OCI-LY7 (cell line): ENCODE data around the gene MLN. TPM values are rescaled to one million over a fixed set of nuclear protein-coding genes. Genes with fewer than 3 reads are reported as not detected.

Experiments
- BruUV-seq: library from RNA; stranded (reverse); fragments of 400-500 nt; replicated peaks from 2 replicates; lab custom pipeline; 2021; lab: Mats Ljungman, UMichigan
- CTCF ChIA-PET: fragments of 300-600 bp; sonication (Branson Sonifier 250); formaldehyde crosslinking; loops from one replicate; lab custom pipeline; 2022; ENCODE audit warnings: antibody characterized with exemption; ENCODE audit not compliant: unreplicated experiment; lab: Charles Lee
- POLR2A ChIA-PET: fragments of 300-600 bp; sonication (Branson Sonifier 250); formaldehyde crosslinking; loops from one replicate; lab custom pipeline; 2022; ENCODE audit warnings: antibody characterized with exemption; lab: Charles Lee
- DNase-seq: peaks from one replicate; pipeline ENCODE4 v3.0.0-alpha.2; 2015; ENCODE audit warnings: low spot score
- H2AFZ ChIP-seq: fragments of 200-600 bp; sonication (generic), shearing (Covaris generic); 2 replicates; pipeline ENCODE4 v1.6.1; 2014; ENCODE audit warnings: mild to moderate bottlenecking, antibody characterized with exemption, low read length, moderate library complexity
- H3K27ac ChIP-seq: fragments of 200-600 bp; sonication (generic); 2 replicates; pipeline ENCODE4 v1.5.1; 2014; ENCODE audit warnings: mixed run types, low read depth, mild to moderate bottlenecking, moderate library complexity, low read length, inconsistent platforms; ENCODE audit not compliant: poor library complexity, severe bottlenecking
- H3K36me3 ChIP-seq: fragments of 200-600 bp; sonication (generic); 2 replicates; pipeline ENCODE4 v1.6.1; 2014; ENCODE audit warnings: mild to moderate bottlenecking, antibody characterized with exemption, low read length, moderate library complexity, mixed read lengths; ENCODE audit not compliant: insufficient read depth
- H3K4me1 ChIP-seq: fragments of 200-600 bp; sonication (generic); 2 replicates; pipeline ENCODE4 v1.5.1; 2014; ENCODE audit warnings: mild to moderate bottlenecking, low read length; ENCODE audit not compliant: insufficient read depth, poor library complexity, severe bottlenecking
- H3K4me2 ChIP-seq: fragments of 200-600 bp; sonication (generic); 2 replicates; pipeline ENCODE4 v1.6.1; 2014; ENCODE audit warnings: mild to moderate bottlenecking, low read length
- H3K4me3 ChIP-seq: fragments of 200-600 bp; sonication (generic); 2 replicates; pipeline ENCODE4 v1.5.1; 2014; ENCODE audit warnings: mild to moderate bottlenecking, low read depth, low read length; ENCODE audit not compliant: poor library complexity, severe bottlenecking
- H3K79me2 ChIP-seq: fragments of 200-600 bp; sonication (generic); 2 replicates; pipeline ENCODE4 v1.6.1; 2016; ENCODE audit warnings: low read depth, mild to moderate bottlenecking, low read length, moderate library complexity, mixed read lengths; ENCODE audit not compliant: insufficient read depth
- H3K9me2 ChIP-seq: fragments of 200-600 bp; sonication (generic); 2 replicates; pipeline ENCODE4 v1.6.1; 2016; ENCODE audit warnings: mild to moderate bottlenecking, low read length, mixed read lengths; ENCODE audit not compliant: insufficient read depth
- H3K9me3 ChIP-seq: fragments of 200-600 bp; sonication (generic); 2 replicates; pipeline ENCODE4 v1.6.1; 2014; ENCODE audit warnings: mild to moderate bottlenecking, mixed run types, low read length, mixed read lengths
- H4K20me1 ChIP-seq: fragments of 200-600 bp; sonication (generic); 2 replicates; pipeline ENCODE4 v1.6.1; 2014; ENCODE audit warnings: mild to moderate bottlenecking, antibody characterized with exemption, low read length, moderate library complexity, mixed read lengths; ENCODE audit not compliant: insufficient read depth
- CTCF ChIP-seq: fragments of 200-600 bp; sonication (generic); conservative IDR thresholded peaks from 2 replicates; pipeline ENCODE4 v1.5.1; 2014; ENCODE audit warnings: mild to moderate bottlenecking, antibody characterized with exemption, low read length, moderate library complexity, mixed read lengths
- EZH2phosphoT487 ChIP-seq: fragments of 200-600 bp; sonication (generic); IDR thresholded peaks from 2 replicates; pipeline ENCODE4 v1.6.1; 2018; ENCODE audit warnings: low read depth, borderline replicate concordance, mild to moderate bottlenecking, mixed run types, antibody characterized with exemption, low read length, moderate library complexity, mixed read lengths
- intact Hi-C: fragments of 100-400 bp; cut with micrococcal nuclease; formaldehyde crosslinking; loops from one replicate; pipeline ENCODE4 v1.10.0; 2022; ENCODE audit not compliant: unreplicated experiment
- total RNA-seq, 2 experiments: library from RNA; depleted of rRNA in 1 of 2; stranded (reverse); fragments of >200 nt in 1 of 2; shearing (Covaris generic) in 1 of 2; gene quantifications; 2 replicates each; pipeline ENCODE4 v1.2.3, GENCODE V29; 2014 to 2022

Gene MLN
- total RNA-seq, 2 experiments from 2014 or later = not detected

- TF ChIP-seq CTCF (no peak), EZH2phosphoT487 (no peak)
- DNase-seq = no peak
- no TSS peak for BruUV-seq
- POLR2A ChIA-PET = no interaction called here
- H3K9me2 ChIP-seq = no peaks in the 10 kb centered on the region
- H3K4me2 ChIP-seq = no peak overlapping the region
- H4K20me1 ChIP-seq = peaks cover 14% of the 10 kb centered on the region; the same call in 1 of the 2 replicates
- H3K9me3 ChIP-seq = no peaks in the 10 kb centered on the region
- H2AFZ ChIP-seq = no peak overlapping the region
- CTCF ChIA-PET = no interaction called here
- peaks cover 23% of the 10 kb centered on the region for H3K4me1 ChIP-seq
- no peak overlapping the region for H3K4me3 ChIP-seq
- no peak overlapping the region for H3K27ac ChIP-seq
- peaks cover 20% of the 10 kb centered on the region; the same call in 1 of the 2 replicates for H3K79me2 ChIP-seq
- peaks cover 77% of the 10 kb centered on the region for H3K36me3 ChIP-seq
- intact Hi-C loops = no loop called here
These were observed 19.9 kb downstream of the MLN start for GRCh38 chr6:33783781-33784520.

- Histone ChIP-seq H3K4me3 (no peak overlapping the region), H3K9me2 (no peaks in the 10 kb centered on the region), H3K27ac (no peak overlapping the region), H3K4me1 (peaks cover 20% of the 10 kb centered on the region), H3K9me3 (no peaks in the 10 kb centered on the region), H3K79me2 (peaks cover 15% of the 10 kb centered on the region; the same call in 1 of the 2 replicates), H4K20me1 (peaks cover 11% of the 10 kb centered on the region; the same call in 1 of the 2 replicates), H3K36me3 (peaks cover 90% of the 10 kb centered on the region), H3K4me2 (no peak overlapping the region), H2AFZ (no peak overlapping the region)
- CTCF ChIA-PET = no interaction called here
- DNase-seq = no peak
- no TSS peak for BruUV-seq
- intact Hi-C loops = no loop called here
- POLR2A ChIA-PET = no interaction called here
- TF ChIP-seq CTCF (no peak), EZH2phosphoT487 (no peak)
These were observed 21.2 kb downstream of the MLN start for GRCh38 chr6:33782561-33782960.
